ENCODE data around the gene SLC25A42. TPM values are rescaled to one million over a fixed set of nuclear protein-coding genes. Genes with fewer than 3 reads are reported as not detected.
"Not testable (repeated sequence)": the region's sequence is repeated elsewhere in the genome, so short reads cannot be mapped to it uniquely, and the experiment has no call there.

SLC25A42 gene
- total RNA-seq, 1 donor from 2014 or later: 12.7 TPM

GRCh38 chr19:19131989-19132388 is 68.2 kb downstream of the SLC25A42 start:
- TF ChIP-seq CTCF (IDR thresholded peaks at IDR 0.05): no peak
- Histone ChIP-seq H3K4me3 (no peak overlapping the region), H3K4me1 (no peaks in the 10 kb centered on the region), H3K27ac (no peak overlapping the region), H3K36me3 (no peaks in the 10 kb centered on the region), H3K9me3 (peaks cover 9% of the 10 kb centered on the region), H3K27me3 (no peaks in the 10 kb centered on the region)
- intact Hi-C loops (cut with DNase I): no loop called here
- DNase-seq (no peak), ATAC-seq (no peak)

GRCh38 chr19:19132912-19133311 is 69.1 kb downstream of the SLC25A42 start:
- no peaks in the 10 kb centered on the region for H3K27me3 ChIP-seq
- no peak for ATAC-seq
- no peak overlapping the region for H3K4me3 ChIP-seq
- peaks cover 9% of the 10 kb centered on the region for H3K9me3 ChIP-seq
- no peaks in the 10 kb centered on the region for H3K36me3 ChIP-seq
- no peak overlapping the region for H3K27ac ChIP-seq
- no peak for TF ChIP-seq CTCF (IDR thresholded peaks at IDR 0.05)
- H3K4me1 ChIP-seq: peaks cover 8% of the 10 kb centered on the region
- intact Hi-C loops (cut with DNase I): no loop called here
- DNase-seq: no peak

GRCh38 chr19:19133985-19134384 is 70.2 kb downstream of the SLC25A42 start:
- Histone ChIP-seq H3K4me1 (peaks cover 8% of the 10 kb centered on the region), H3K27ac (no peak overlapping the region), H3K27me3 (no peaks in the 10 kb centered on the region), H3K36me3 (no peaks in the 10 kb centered on the region), H3K4me3 (no peak overlapping the region), H3K9me3 (peaks cover 9% of the 10 kb centered on the region)
- ATAC-seq (no peak), DNase-seq (no peak)
- intact Hi-C loops (cut with DNase I): no loop called here
- no peak for TF ChIP-seq CTCF (IDR thresholded peaks at IDR 0.05)

GRCh38 chr19:19134687-19135158 is 70.9 kb downstream of the SLC25A42 start:
- no peak for TF ChIP-seq CTCF (IDR thresholded peaks at IDR 0.05)
- intact Hi-C loops (cut with DNase I): no loop called here
- ATAC-seq (peak; percentile 56), DNase-seq (peak; percentile 78)
- Histone ChIP-seq H3K9me3 (peaks cover 9% of the 10 kb centered on the region), H3K4me1 (peaks cover 12% of the 10 kb centered on the region), H3K36me3 (no peaks in the 10 kb centered on the region), H3K27ac (no peak overlapping the region), H3K27me3 (no peaks in the 10 kb centered on the region), H3K4me3 (no peak overlapping the region)

GRCh38 chr19:19135713-19136112 is 71.9 kb downstream of the SLC25A42 start:
- H3K36me3 ChIP-seq; H3K9me3 ChIP-seq; H3K27ac ChIP-seq; DNase-seq; intact Hi-C loops (cut with DNase I); H3K4me3 ChIP-seq; ATAC-seq; H3K27me3 ChIP-seq: not testable (repeated sequence)
- peaks cover 12% of the 10 kb centered on the region for H3K4me1 ChIP-seq

GRCh38 chr19:19137556-19138108 is 73.8 kb downstream of the SLC25A42 start:
- Histone ChIP-seq H3K27me3 (no peaks in the 10 kb centered on the region), H3K4me1 (peaks cover 12% of the 10 kb centered on the region), H3K9me3 (peaks cover 2% of the 10 kb centered on the region), H3K4me3 (peak overlapping the region; percentile 88), H3K27ac (peak overlapping the region; percentile 79), H3K36me3 (no peaks in the 10 kb centered on the region)
- intact Hi-C loops (cut with DNase I): no loop called here
- TF ChIP-seq CTCF (IDR thresholded peaks at IDR 0.05): no peak
- DNase-seq (no peak), ATAC-seq (peak; percentile 1)
